Natural killer cell (primary cell): ENCODE measurements around the gene IPO4. TPM values are rescaled to one million over a fixed set of nuclear protein-coding genes. Genes with fewer than 3 reads are reported as not detected.

Experiments used
- ATAC-seq, 3 donors: fragments of 150-1000 bp in 2 of 3; fragments of 200-7000 bp in 1 of 3; cut with Tn5 transposase; 1 replicate in 1 of 3; 2 replicates in 2 of 3; pipeline ENCODE4 v1.10.0; 2021; ENCODE audit warnings: mild to moderate bottlenecking in 2 of 3, moderate library complexity in 2 of 3
- DNase-seq, 2 donors: peaks; one replicate each; pipeline versions ENCODE4 v3.0.0 to v3.0.0-alpha.2; 2013 to 2021; ENCODE audit warnings: mixed read lengths in 1 of 2
- H3K27ac ChIP-seq: one replicate; pipeline ENCODE4 v1.5.1; 2013; ENCODE audit warnings: mild to moderate bottlenecking, low read length
- H3K27me3 ChIP-seq: one replicate; pipeline ENCODE4 v1.6.1; 2013; ENCODE audit warnings: low read length; ENCODE audit not compliant: control insufficient read depth, insufficient read depth
- H3K36me3 ChIP-seq: one replicate; pipeline ENCODE4 v1.6.1; 2013; ENCODE audit warnings: low read length; ENCODE audit not compliant: control insufficient read depth, insufficient read depth
- H3K4me1 ChIP-seq: one replicate; pipeline ENCODE4 v1.6.1; 2013; ENCODE audit warnings: low read length; ENCODE audit not compliant: control insufficient read depth, insufficient read depth
- H3K4me3 ChIP-seq: one replicate; pipeline ENCODE4 v1.5.1; 2013; ENCODE audit warnings: low read length
- H3K9me3 ChIP-seq: one replicate; pipeline ENCODE4 v1.6.1; 2013; ENCODE audit warnings: low read length; ENCODE audit not compliant: control insufficient read depth, insufficient read depth
- H3K27ac Mint-ChIP-seq, 2 donors: one replicate each; pipeline ENCODE4 v1.8.0; 2022; ENCODE audit warnings: mild to moderate bottlenecking in 2 of 2, mixed read lengths in 2 of 2, moderate library complexity in 1 of 2
- H3K27me3 Mint-ChIP-seq, 2 donors: one replicate each; pipeline ENCODE4 v1.8.0; 2022; ENCODE audit warnings: low read depth in 2 of 2, mixed read lengths in 2 of 2
- H3K36me3 Mint-ChIP-seq: one replicate; pipeline ENCODE4 v1.8.0; 2022; ENCODE audit warnings: mixed read lengths
- H3K4me1 Mint-ChIP-seq, 2 donors: one replicate each; pipeline ENCODE4 v1.8.0; 2022; ENCODE audit warnings: mixed read lengths in 2 of 2
- H3K4me3 Mint-ChIP-seq: one replicate; pipeline ENCODE4 v1.8.0; 2022; ENCODE audit warnings: mild to moderate bottlenecking, moderate library complexity, mixed read lengths
- H3K9me3 Mint-ChIP-seq, 2 donors: one replicate each; pipeline ENCODE4 v1.8.0; 2022; ENCODE audit warnings: mixed read lengths in 2 of 2
- WGBS: methylation state at CpG from one replicate; pipeline ENCODE4 v1.1.7; 2013; ENCODE audit warnings: missing lambda C conversion rate; ENCODE audit not compliant: insufficient coverage; 5-methylcytosine and 5-hydroxymethylcytosine counted together
- intact Hi-C: fragments of 100-400 bp; cut with micrococcal nuclease; formaldehyde crosslinking; loops from one replicate; pipeline ENCODE4 v1.14.2; 2022
- total RNA-seq, 4 donors: library from RNA; stranded (reverse); fragments of 120-200 nt in 1 of 4; gene quantifications; one replicate each; pipeline versions ENCODE4 v1.2.3 to v1.2.4, GENCODE V29; 2013 to 2022
- TF ChIP-seq, protein P1 (sequence below): fragments of 200-600 bp; IDR thresholded peaks from one replicate; pipeline ENCODE4 v1.8.0; 2022; ENCODE audit warnings: antibody characterized with exemption

Gene IPO4
- total RNA-seq, 3 donors from 2014 or later (not counting 1 experiment from before 2014, with no cell fraction given), result 46.2 to 61.5 (median 51.9) TPM

DNA sequence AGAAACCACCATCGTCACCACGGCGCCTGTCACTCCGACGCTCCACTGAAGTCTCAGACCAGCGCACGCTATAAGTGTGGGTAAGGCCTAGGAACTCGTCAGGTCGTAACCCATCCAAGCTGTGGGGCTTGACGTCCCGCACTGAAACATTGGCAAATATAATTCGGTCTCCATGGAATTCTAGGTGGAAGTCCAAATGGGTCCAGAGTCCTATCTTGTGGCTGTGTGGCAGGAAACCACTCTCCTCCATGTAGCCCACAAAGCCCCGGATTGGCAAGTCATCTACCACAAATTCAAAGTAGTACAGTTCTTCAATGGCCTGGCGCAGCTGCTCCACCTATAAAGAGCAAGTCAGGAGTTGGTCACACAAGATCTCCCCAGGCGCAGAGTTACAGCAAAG is 4.3 kb upstream of the IPO4 start:
- Histone ChIP-seq H3K27ac (no peak overlapping the region), H3K36me3 (peaks cover 13% of the 10 kb centered on the region), H3K27me3 (no peaks in the 10 kb centered on the region), H3K4me1 (peaks cover 38% of the 10 kb centered on the region), H3K9me3 (no peaks in the 10 kb centered on the region), H3K4me3 (no peak overlapping the region)
- 90% methylated on average over 15 of the region's 15 CpGs for WGBS
- intact Hi-C loops, result no loop called here
- no peaks in the 10 kb centered on the region for H3K27me3 Mint-ChIP-seq
- DNase-seq (no peak), ATAC-seq (no peak)
- H3K4me1 Mint-ChIP-seq, result peaks cover 47 to 51% of the 10 kb centered on the region in 2 donors
- TF ChIP-seq, protein P1, sequence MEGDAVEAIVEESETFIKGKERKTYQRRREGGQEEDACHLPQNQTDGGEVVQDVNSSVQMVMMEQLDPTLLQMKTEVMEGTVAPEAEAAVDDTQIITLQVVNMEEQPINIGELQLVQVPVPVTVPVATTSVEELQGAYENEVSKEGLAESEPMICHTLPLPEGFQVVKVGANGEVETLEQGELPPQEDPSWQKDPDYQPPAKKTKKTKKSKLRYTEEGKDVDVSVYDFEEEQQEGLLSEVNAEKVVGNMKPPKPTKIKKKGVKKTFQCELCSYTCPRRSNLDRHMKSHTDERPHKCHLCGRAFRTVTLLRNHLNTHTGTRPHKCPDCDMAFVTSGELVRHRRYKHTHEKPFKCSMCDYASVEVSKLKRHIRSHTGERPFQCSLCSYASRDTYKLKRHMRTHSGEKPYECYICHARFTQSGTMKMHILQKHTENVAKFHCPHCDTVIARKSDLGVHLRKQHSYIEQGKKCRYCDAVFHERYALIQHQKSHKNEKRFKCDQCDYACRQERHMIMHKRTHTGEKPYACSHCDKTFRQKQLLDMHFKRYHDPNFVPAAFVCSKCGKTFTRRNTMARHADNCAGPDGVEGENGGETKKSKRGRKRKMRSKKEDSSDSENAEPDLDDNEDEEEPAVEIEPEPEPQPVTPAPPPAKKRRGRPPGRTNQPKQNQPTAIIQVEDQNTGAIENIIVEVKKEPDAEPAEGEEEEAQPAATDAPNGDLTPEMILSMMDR, result no peak
- no peaks in the 10 kb centered on the region for H3K9me3 Mint-ChIP-seq
- peak overlapping the region; percentile 69 to 75 for H3K27ac Mint-ChIP-seq
- no peak overlapping the region for H3K4me3 Mint-ChIP-seq
- H3K36me3 Mint-ChIP-seq, result no peaks in the 10 kb centered on the region

DNA sequence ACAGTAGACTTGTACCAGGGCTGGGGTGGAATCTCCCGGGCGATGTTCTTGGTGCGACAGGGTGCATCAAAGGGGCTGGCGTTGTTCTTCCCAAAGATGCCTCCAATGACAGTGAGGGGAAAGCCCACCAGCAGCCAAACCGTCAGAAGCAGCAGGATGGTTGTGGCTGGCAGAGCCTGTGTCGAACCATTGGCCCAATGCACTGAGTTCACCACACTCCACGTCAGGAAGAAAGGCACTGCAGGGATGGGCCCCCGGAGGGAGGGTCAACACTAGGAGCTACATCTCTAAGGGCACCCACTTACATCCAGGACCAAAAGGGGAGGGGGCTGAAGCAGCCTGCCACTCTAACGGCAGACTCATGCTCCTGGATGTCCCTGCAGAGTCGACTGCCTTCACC is 1.8 kb upstream of the IPO4 start:
- TF ChIP-seq, protein P1, result no peak
- no peaks in the 10 kb centered on the region for H3K9me3 Mint-ChIP-seq
- Histone ChIP-seq H3K27ac (no peak overlapping the region), H3K27me3 (no peaks in the 10 kb centered on the region), H3K36me3 (peaks cover 23% of the 10 kb centered on the region), H3K4me1 (peaks cover 31% of the 10 kb centered on the region), H3K9me3 (no peaks in the 10 kb centered on the region), H3K4me3 (no peak overlapping the region)
- intact Hi-C loops, result no loop called here
- 96% methylated on average over 8 of the region's 10 CpGs for WGBS
- no peaks in the 10 kb centered on the region for H3K27me3 Mint-ChIP-seq
- no peak overlapping the region for H3K4me3 Mint-ChIP-seq
- H3K27ac Mint-ChIP-seq, result peak overlapping the region; percentile 83 to 97
- H3K36me3 Mint-ChIP-seq, result no peaks in the 10 kb centered on the region
- H3K4me1 Mint-ChIP-seq, result peaks cover 42 to 49% of the 10 kb centered on the region in 2 donors
- DNase-seq, result no peak
- no peak for ATAC-seq

DNA sequence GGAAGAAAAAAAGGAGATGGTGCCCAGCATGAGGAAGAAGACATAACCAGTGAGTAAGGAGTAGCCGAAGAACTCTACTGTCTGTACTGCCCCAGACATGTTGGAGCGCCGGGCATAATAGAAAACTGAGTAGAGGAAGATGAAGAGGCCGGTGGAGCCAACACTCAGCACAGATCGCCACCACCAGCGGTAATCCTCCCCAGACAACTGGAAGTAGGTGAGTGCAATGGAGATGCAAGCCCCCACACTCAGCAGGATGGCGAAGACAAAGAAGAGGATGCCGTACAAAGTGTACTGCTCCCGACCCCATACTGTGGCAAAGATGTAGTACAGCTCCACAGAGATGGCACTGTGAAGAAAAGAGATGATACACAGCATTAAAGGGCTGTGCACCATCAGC is 844 bp upstream of the IPO4 start:
- Mint-ChIP-seq H3K4me3 (no peak overlapping the region), H3K36me3 (no peaks in the 10 kb centered on the region), H3K4me1 (peaks cover 33 to 41% of the 10 kb centered on the region in 2 donors), H3K9me3 (no peaks in the 10 kb centered on the region), H3K27me3 (no peaks in the 10 kb centered on the region), H3K27ac (peak overlapping the region; percentile 83 to 97)
- H3K27me3 ChIP-seq, result no peaks in the 10 kb centered on the region
- H3K36me3 ChIP-seq, result peaks cover 32% of the 10 kb centered on the region
- peaks cover 24% of the 10 kb centered on the region for H3K4me1 ChIP-seq
- H3K4me3 ChIP-seq, result no peak overlapping the region
- intact Hi-C loops, result loop anchor here (2.0 kb wide), 3 partner anchors 43 to 109 kb away; partner anchors contain the start of genes DCAF11, DHRS1, NOP9 and NRL
- TF ChIP-seq, protein P1, result no peak
- peak overlapping the region; percentile 68 for H3K27ac ChIP-seq
- whole genome bisulfite sequencing, result 94% methylated on average over 9 of the region's 9 CpGs
- no peak for ATAC-seq
- H3K9me3 ChIP-seq, result no peaks in the 10 kb centered on the region
- no peak for DNase-seq

DNA sequence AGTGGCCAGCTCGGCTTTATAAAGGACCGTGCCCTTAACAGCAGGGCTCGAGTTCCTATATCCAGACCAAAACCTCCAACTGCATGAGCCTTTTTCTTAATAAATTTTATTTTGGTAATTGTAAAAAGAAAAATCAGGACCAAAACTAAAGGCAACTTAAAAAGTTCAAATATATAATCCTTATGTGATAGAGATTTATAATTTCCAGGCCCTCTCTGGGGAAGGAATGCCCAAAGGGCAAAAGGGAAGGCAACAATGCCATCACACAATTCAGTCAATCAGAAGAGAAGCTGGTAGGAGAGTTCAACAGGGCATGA is 401 bp upstream of the IPO4 start:
- intact Hi-C loops, result loop anchor here (2.0 kb wide), 3 partner anchors 42 to 110 kb away; partner anchors contain the start of genes DCAF11, DHRS1, NOP9 and NRL

More for the DNA sequence above, 401 bp upstream of the IPO4 start:
- Histone ChIP-seq H3K27me3 (no peaks in the 10 kb centered on the region), H3K4me3 (no peak overlapping the region), H3K27ac (peak overlapping the region; percentile 68), H3K4me1 (peaks cover 23% of the 10 kb centered on the region), H3K36me3 (peaks cover 36% of the 10 kb centered on the region), H3K9me3 (no peaks in the 10 kb centered on the region)
- TF ChIP-seq, protein P1, result no peak
- H3K27me3 Mint-ChIP-seq, result no peaks in the 10 kb centered on the region
- H3K4me1 Mint-ChIP-seq, result peaks cover 28 to 36% of the 10 kb centered on the region in 2 donors
- peak overlapping the region; percentile 83 to 97 for H3K27ac Mint-ChIP-seq
- no peaks in the 10 kb centered on the region for H3K9me3 Mint-ChIP-seq
- peak overlapping the region; percentile 85 for H3K4me3 Mint-ChIP-seq
- WGBS, result 0% methylated on average over 1 of the region's 3 CpGs
- H3K36me3 Mint-ChIP-seq, result no peaks in the 10 kb centered on the region
- no peak for ATAC-seq
- no peak for DNase-seq
